ENCODE measurements around the gene SULT6B1.

The SULT6B1 gene

GRCh38 chr2:37146062-37146461, 42.4 kb downstream of the SULT6B1 start:
- DNase-seq, result no peak

- no peak for DNase-seq
Measured at GRCh38 chr2:37143974-37144373, 44.5 kb downstream of the SULT6B1 start.

- no peak for DNase-seq
Measured at GRCh38 chr2:37142546-37142945, 45.9 kb downstream of the SULT6B1 start.

- no peak for DNase-seq
Measured at GRCh38 chr2:37132914-37133313, 55.6 kb downstream of the SULT6B1 start.

- no peak for DNase-seq
Measured at GRCh38 chr2:37125416-37125815, 63.1 kb downstream of the SULT6B1 start.

GRCh38 chr2:37119157-37119556, 69.3 kb downstream of the SULT6B1 start:
- no peak for DNase-seq
